Neural crest cell (in vitro differentiated cells): ENCODE measurements around the gene THBS2. TPM values are rescaled to one million over a fixed set of nuclear protein-coding genes. Genes with fewer than 3 reads are reported as not detected.
"Not testable (repeated sequence)": the region's sequence is repeated elsewhere in the genome, so short reads cannot be mapped to it uniquely, and the experiment has no call there.

Experiments
- DNase-seq: peaks from one replicate; pipeline ENCODE4 v3.0.0; 2021; ENCODE audit warnings: low read depth, mixed read lengths, low spot score
- H3K27ac Mint-ChIP-seq: one replicate; pipeline ENCODE4 v1.8.0; 2021; ENCODE audit warnings: mild to moderate bottlenecking, mixed read lengths; ENCODE audit not compliant: unreplicated experiment
- H3K27me3 Mint-ChIP-seq: 2 replicates; pipeline ENCODE4 v1.8.0; 2021; ENCODE audit warnings: low read depth, mild to moderate bottlenecking, mixed read lengths
- H3K36me3 Mint-ChIP-seq: 2 replicates; pipeline ENCODE4 v1.8.0; 2021; ENCODE audit warnings: low read depth, mild to moderate bottlenecking, mixed read lengths
- H3K4me1 Mint-ChIP-seq: 2 replicates; pipeline ENCODE4 v1.8.0; 2021; ENCODE audit warnings: mixed read lengths
- H3K4me3 Mint-ChIP-seq: one replicate; pipeline ENCODE4 v1.8.0; 2021; ENCODE audit warnings: mild to moderate bottlenecking, mixed read lengths
- H3K9me3 Mint-ChIP-seq: 2 replicates; pipeline ENCODE4 v1.8.0; 2021; ENCODE audit warnings: mixed read lengths
- total RNA-seq: library from RNA; stranded (reverse); gene quantifications from 2 replicates; pipeline ENCODE4 v1.2.1, GENCODE V29; 2021
- TF ChIP-seq, protein P1 (sequence below): fragments of 200-600 bp; sonication (generic); conservative IDR thresholded peaks from 2 replicates; pipeline ENCODE4 v1.5.0; 2021; ENCODE audit warnings: antibody characterized with exemption, mild to moderate bottlenecking

Gene THBS2
- total RNA-seq, 1 donor from 2014 or later: 1.3 TPM

- Mint-ChIP-seq H3K4me3 (no peak overlapping the region), H3K9me3 (no peaks in the 10 kb centered on the region), H3K36me3 (no peaks in the 10 kb centered on the region), H3K27me3 (peaks cover 3% of the 10 kb centered on the region), H3K4me1 (no peaks in the 10 kb centered on the region), H3K27ac (no peak overlapping the region)
- TF ChIP-seq, protein P1, sequence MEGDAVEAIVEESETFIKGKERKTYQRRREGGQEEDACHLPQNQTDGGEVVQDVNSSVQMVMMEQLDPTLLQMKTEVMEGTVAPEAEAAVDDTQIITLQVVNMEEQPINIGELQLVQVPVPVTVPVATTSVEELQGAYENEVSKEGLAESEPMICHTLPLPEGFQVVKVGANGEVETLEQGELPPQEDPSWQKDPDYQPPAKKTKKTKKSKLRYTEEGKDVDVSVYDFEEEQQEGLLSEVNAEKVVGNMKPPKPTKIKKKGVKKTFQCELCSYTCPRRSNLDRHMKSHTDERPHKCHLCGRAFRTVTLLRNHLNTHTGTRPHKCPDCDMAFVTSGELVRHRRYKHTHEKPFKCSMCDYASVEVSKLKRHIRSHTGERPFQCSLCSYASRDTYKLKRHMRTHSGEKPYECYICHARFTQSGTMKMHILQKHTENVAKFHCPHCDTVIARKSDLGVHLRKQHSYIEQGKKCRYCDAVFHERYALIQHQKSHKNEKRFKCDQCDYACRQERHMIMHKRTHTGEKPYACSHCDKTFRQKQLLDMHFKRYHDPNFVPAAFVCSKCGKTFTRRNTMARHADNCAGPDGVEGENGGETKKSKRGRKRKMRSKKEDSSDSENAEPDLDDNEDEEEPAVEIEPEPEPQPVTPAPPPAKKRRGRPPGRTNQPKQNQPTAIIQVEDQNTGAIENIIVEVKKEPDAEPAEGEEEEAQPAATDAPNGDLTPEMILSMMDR: no peak
- no peak for DNase-seq
These were observed 18.2 kb upstream of the THBS2 start for GRCh38 chr6:169271877-169272216.

GRCh38 chr6:169271158-169271876 is 17.7 kb upstream of the THBS2 start:
- H3K4me3 Mint-ChIP-seq: no peak overlapping the region
- H3K9me3 Mint-ChIP-seq: no peaks in the 10 kb centered on the region
- no peaks in the 10 kb centered on the region for H3K4me1 Mint-ChIP-seq
- H3K27me3 Mint-ChIP-seq: peaks cover 3% of the 10 kb centered on the region
- no peak for DNase-seq
- H3K27ac Mint-ChIP-seq: no peak overlapping the region
- no peaks in the 10 kb centered on the region for H3K36me3 Mint-ChIP-seq
- TF ChIP-seq, protein P1: no peak

GRCh38 chr6:169270077-169270380 is 16.4 kb upstream of the THBS2 start:
- H3K4me3 Mint-ChIP-seq, DNase-seq, H3K36me3 Mint-ChIP-seq, H3K4me1 Mint-ChIP-seq, H3K27ac Mint-ChIP-seq, H3K9me3 Mint-ChIP-seq, H3K27me3 Mint-ChIP-seq: not testable (repeated sequence)

DNA sequence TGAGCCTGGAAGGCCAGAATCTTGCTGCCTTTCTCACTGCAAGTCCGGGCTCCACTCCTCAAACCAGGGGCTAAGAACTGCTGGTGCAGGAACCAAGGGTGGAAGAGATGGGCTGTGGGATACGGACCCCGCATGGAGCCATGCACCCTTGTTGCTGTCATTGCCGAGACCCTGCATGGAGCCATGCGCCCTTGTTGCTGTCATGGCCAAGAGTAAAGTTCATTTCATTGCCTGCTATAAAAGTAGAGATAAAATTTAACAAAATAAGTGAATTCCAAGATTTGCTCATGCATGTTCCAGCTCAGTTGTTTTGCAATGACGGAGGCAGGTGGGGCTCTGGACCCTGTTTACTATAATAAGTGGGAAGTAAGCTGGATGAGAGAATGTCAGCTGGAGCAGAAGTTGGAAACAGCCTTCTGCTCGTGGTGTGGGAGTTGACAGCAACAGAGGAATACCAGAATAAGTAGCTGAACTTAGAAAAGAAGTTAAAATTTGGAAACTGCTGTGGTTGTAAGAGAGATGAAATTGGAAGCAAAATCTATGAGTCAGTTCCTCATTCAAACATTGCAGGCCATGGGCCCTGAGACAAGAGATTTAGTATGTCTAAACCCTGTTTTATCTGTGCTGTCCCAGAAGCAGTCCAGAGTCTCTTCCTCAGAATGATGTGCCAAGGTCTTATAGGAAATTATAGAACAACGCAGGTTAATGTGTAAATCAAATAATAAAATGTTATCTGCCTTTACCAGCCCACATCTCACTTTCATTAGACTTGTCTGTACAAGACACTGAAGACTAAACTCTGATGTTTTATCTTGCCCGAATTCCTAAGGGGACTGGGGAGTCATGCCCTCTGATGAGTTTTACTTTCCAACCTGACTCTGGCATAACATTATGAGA is 15.8 kb upstream of the THBS2 start:
- H3K27me3 Mint-ChIP-seq: peaks cover 3% of the 10 kb centered on the region
- no peak for DNase-seq
- H3K27ac Mint-ChIP-seq: no peak overlapping the region
- H3K4me3 Mint-ChIP-seq: no peak overlapping the region
- TF ChIP-seq, protein P1: no peak
- no peaks in the 10 kb centered on the region for H3K4me1 Mint-ChIP-seq
- no peaks in the 10 kb centered on the region for H3K9me3 Mint-ChIP-seq
- no peaks in the 10 kb centered on the region for H3K36me3 Mint-ChIP-seq

GRCh38 chr6:169268276-169268675 is 14.6 kb upstream of the THBS2 start:
- TF ChIP-seq, protein P1: no peak
- H3K9me3 Mint-ChIP-seq: no peaks in the 10 kb centered on the region
- H3K36me3 Mint-ChIP-seq: no peaks in the 10 kb centered on the region
- no peak overlapping the region for H3K4me3 Mint-ChIP-seq
- H3K27ac Mint-ChIP-seq: no peak overlapping the region
- peaks cover 3% of the 10 kb centered on the region for H3K27me3 Mint-ChIP-seq
- no peak for DNase-seq
- no peaks in the 10 kb centered on the region for H3K4me1 Mint-ChIP-seq
